ENCODE data around the gene RNPC3.

DNA sequence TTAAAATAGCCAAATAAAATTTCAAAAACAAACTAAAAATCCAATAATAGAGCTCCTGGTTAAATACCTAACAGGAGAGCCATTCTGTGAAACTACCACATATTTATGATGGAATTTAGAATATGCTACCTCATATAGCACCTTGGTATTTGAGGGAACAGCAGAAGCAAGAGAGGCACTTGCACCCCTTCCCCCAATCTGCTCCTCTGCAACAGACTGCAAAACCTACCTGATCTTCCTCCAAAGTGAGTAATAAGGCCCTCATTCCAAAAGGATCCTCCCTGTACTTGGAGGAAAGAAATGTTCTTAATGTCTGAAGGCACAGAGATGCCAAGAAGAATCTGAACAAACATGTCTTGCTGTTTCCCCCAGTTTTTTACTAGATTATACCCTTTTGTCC is 28.1 kb upstream of the RNPC3 start:
- TF ChIP-seq, protein P1, sequence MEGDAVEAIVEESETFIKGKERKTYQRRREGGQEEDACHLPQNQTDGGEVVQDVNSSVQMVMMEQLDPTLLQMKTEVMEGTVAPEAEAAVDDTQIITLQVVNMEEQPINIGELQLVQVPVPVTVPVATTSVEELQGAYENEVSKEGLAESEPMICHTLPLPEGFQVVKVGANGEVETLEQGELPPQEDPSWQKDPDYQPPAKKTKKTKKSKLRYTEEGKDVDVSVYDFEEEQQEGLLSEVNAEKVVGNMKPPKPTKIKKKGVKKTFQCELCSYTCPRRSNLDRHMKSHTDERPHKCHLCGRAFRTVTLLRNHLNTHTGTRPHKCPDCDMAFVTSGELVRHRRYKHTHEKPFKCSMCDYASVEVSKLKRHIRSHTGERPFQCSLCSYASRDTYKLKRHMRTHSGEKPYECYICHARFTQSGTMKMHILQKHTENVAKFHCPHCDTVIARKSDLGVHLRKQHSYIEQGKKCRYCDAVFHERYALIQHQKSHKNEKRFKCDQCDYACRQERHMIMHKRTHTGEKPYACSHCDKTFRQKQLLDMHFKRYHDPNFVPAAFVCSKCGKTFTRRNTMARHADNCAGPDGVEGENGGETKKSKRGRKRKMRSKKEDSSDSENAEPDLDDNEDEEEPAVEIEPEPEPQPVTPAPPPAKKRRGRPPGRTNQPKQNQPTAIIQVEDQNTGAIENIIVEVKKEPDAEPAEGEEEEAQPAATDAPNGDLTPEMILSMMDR (IDR thresholded peaks at IDR 0.05) = no peak
- TF ChIP-seq POLR2A (IDR thresholded peaks at IDR 0.05) (no peak), POLR2AphosphoS5 (IDR thresholded peaks at IDR 0.05) (no peak)
